Type B pancreatic cell (in vitro differentiated cells): ENCODE measurements around the gene CDH12. TPM values are rescaled to one million over a fixed set of nuclear protein-coding genes. Genes with fewer than 3 reads are reported as not detected.

Experiments
- DNase-seq: peaks from one replicate; pipeline ENCODE4 v3.0.0; 2021; ENCODE audit warnings: mixed read lengths; ENCODE audit not compliant: unreplicated experiment; ENCODE audit errors: extremely low spot score
- H3K27ac Mint-ChIP-seq: 2 replicates; pipeline ENCODE4 v1.8.0; 2021; ENCODE audit warnings: mild to moderate bottlenecking, mixed read lengths
- H3K27me3 Mint-ChIP-seq: 2 replicates; pipeline ENCODE4 v1.8.0; 2021; ENCODE audit warnings: mixed read lengths
- H3K36me3 Mint-ChIP-seq: 2 replicates; pipeline ENCODE4 v1.8.0; 2021; ENCODE audit warnings: mixed read lengths
- H3K4me1 Mint-ChIP-seq: one replicate; pipeline ENCODE4 v1.8.0; 2021; ENCODE audit warnings: mixed read lengths; ENCODE audit not compliant: unreplicated experiment
- H3K4me3 Mint-ChIP-seq: 2 replicates; pipeline ENCODE4 v1.8.0; 2021; ENCODE audit warnings: mild to moderate bottlenecking, mixed read lengths
- H3K9me3 Mint-ChIP-seq: 2 replicates; pipeline ENCODE4 v1.8.0; 2021; ENCODE audit warnings: mixed read lengths
- total RNA-seq: library from RNA; stranded (reverse); gene quantifications from 2 replicates; pipeline ENCODE4 v1.2.1, GENCODE V29; 2021; ENCODE audit warnings: low replicate concordance
- TF ChIP-seq, protein P1 (sequence below): fragments of 200-600 bp; sonication (generic); conservative IDR thresholded peaks from 2 replicates; pipeline ENCODE4 v1.5.0; 2021; ENCODE audit warnings: antibody characterized with exemption, mild to moderate bottlenecking

Gene CDH12
- total RNA-seq, 1 donor from 2014 or later = 10.2 TPM

DNA sequence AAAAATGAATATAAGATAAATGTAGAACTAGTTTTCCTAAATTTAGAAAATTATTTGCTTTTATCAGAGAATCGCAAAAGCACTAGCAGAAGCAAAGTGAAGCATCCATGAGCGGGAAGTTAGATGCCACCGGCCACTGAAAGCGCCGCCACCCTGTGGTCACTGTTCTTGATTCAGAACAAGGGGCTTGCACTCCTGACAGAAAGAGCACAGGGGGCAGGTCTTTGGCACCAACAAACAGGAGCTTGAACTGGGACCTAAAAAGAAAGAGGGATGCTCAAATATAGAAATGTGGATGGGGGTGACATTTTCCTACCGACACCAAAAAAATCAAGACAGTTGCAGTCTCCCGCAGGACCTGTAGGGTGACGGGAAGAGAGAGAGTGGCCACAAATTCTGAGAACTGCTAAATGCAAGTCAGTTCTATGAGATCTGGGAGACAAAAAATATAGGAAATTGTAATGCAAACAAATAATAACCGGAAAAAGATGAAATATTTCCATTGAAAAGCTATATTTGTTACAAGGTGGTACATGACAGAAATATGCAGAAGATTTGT, 144.3 kb downstream of the CDH12 start:
- no peaks in the 10 kb centered on the region for H3K4me1 Mint-ChIP-seq
- no peak for DNase-seq

DNA sequence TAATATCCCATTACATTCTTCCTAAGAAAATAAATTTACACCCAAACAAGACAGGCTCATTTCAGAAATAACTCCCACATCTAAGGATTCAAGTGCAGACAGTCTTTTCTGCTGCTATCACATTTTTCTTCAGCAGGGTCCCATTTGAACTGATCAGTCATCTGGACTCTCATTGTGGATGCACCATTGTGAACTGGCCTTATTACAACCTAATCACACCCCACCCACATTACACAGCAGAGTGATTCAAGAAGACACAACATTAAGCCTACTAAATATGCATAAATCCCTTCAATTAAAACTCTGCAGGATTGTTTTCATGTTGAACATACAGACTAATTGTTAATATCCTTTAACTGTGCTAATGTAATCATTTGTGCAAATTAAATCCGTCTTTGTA, 146.2 kb downstream of the CDH12 start:
- H3K9me3 Mint-ChIP-seq = no peaks in the 10 kb centered on the region
- no peak overlapping the region for H3K27ac Mint-ChIP-seq
- TF ChIP-seq, protein P1, sequence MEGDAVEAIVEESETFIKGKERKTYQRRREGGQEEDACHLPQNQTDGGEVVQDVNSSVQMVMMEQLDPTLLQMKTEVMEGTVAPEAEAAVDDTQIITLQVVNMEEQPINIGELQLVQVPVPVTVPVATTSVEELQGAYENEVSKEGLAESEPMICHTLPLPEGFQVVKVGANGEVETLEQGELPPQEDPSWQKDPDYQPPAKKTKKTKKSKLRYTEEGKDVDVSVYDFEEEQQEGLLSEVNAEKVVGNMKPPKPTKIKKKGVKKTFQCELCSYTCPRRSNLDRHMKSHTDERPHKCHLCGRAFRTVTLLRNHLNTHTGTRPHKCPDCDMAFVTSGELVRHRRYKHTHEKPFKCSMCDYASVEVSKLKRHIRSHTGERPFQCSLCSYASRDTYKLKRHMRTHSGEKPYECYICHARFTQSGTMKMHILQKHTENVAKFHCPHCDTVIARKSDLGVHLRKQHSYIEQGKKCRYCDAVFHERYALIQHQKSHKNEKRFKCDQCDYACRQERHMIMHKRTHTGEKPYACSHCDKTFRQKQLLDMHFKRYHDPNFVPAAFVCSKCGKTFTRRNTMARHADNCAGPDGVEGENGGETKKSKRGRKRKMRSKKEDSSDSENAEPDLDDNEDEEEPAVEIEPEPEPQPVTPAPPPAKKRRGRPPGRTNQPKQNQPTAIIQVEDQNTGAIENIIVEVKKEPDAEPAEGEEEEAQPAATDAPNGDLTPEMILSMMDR = no peak
- no peak overlapping the region for H3K4me3 Mint-ChIP-seq
- H3K36me3 Mint-ChIP-seq = no peaks in the 10 kb centered on the region
- no peak for DNase-seq
- no peaks in the 10 kb centered on the region for H3K4me1 Mint-ChIP-seq
- H3K27me3 Mint-ChIP-seq = peaks cover 6% of the 10 kb centered on the region

More for the DNA sequence above, 144.3 kb downstream of the CDH12 start:
- Mint-ChIP-seq H3K36me3 (no peaks in the 10 kb centered on the region), H3K4me3 (no peak overlapping the region), H3K27ac (no peak overlapping the region), H3K9me3 (no peaks in the 10 kb centered on the region), H3K27me3 (peaks cover 6% of the 10 kb centered on the region)
- TF ChIP-seq, protein P1 = peak; percentile 64

DNA sequence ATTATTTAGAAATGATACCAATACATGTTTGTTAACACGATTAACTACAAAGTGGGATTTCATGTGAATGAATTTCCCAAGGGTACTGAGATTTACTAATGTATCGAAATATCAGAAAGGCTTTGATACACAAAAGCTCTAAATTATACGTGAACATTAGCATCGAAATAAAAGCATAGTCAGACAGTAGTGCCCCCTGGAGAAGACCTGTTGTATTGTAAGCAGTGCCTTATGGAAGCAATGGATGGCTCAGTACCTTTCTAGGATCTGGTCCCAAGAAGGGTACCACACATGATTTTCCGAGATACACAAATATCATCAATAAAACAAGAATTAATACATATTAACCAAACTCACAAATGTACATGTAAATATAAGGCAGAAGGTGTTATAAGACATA, 153.8 kb downstream of the CDH12 start:
- no peaks in the 10 kb centered on the region for H3K27me3 Mint-ChIP-seq
- TF ChIP-seq, protein P1 = no peak
- no peaks in the 10 kb centered on the region for H3K36me3 Mint-ChIP-seq
- no peak overlapping the region for H3K27ac Mint-ChIP-seq
- H3K4me3 Mint-ChIP-seq = no peak overlapping the region
- no peaks in the 10 kb centered on the region for H3K4me1 Mint-ChIP-seq
- no peak for DNase-seq
- peaks cover 4% of the 10 kb centered on the region for H3K9me3 Mint-ChIP-seq

DNA sequence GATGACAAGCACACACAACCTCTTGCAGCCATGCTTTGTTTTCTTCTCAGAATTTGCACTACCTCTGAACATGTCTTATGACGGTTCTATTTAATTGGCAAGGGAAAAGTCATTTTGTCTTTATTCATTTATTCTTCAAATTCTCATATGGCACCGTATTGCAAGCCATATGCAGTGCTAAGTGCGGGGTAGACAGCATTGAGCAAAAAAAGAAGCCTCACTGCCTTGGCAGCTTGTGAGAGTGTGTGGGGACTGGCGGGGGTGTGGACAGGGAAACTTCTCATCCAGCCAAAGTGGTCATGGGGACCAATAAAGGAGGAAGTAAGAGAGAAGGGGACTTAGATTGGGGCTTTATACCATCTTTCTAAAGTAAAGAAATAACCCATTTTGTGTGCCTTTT, 160.0 kb downstream of the CDH12 start:
- Mint-ChIP-seq H3K27me3 (no peaks in the 10 kb centered on the region), H3K4me3 (no peak overlapping the region), H3K4me1 (no peaks in the 10 kb centered on the region), H3K36me3 (no peaks in the 10 kb centered on the region), H3K9me3 (peaks cover 4% of the 10 kb centered on the region), H3K27ac (no peak overlapping the region)
- DNase-seq = no peak
- TF ChIP-seq, protein P1 = no peak

DNA sequence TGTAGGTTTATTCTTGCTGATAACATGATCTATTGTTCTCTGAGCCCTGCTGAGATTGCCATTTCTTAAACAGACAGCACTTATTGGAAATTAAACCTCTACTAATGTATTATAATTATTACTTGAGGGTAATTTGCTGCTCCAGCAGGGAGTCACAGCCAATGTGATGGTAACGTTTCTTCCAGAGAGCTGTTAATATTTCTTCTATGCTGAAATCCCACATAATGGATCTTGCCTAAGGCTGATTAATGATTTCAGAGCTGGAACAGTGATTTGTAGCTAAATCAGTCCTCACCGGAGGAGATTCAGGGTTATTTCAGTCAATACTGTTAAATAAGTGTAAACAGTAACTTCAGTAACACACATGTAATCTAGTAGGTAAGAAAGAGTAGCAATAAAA, 170.1 kb downstream of the CDH12 start:
- Mint-ChIP-seq H3K9me3 (no peaks in the 10 kb centered on the region), H3K4me3 (no peak overlapping the region), H3K27ac (no peak overlapping the region), H3K4me1 (peaks cover 6% of the 10 kb centered on the region), H3K27me3 (no peaks in the 10 kb centered on the region), H3K36me3 (no peaks in the 10 kb centered on the region)
- no peak for DNase-seq
- TF ChIP-seq, protein P1 = no peak

DNA sequence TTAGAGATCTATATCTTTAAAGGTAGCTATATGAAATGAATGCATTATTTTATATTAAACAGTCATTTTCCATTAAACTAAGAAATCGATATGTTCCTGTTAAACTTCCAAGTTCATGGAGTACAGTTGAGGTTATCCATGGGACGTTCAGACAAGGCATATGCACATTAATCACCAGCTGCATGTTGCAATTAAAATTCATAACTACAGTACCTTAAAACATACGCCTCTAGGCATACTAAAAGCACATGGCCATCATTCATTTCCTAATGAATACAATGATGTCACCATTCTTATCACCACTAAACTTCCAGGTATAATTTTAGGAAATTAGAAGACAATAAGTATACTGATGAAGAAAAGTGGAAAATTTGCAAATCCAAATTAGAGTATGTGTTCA, 174.3 kb downstream of the CDH12 start:
- Mint-ChIP-seq H3K9me3 (no peaks in the 10 kb centered on the region), H3K27ac (no peak overlapping the region), H3K4me1 (peaks cover 6% of the 10 kb centered on the region), H3K27me3 (no peaks in the 10 kb centered on the region), H3K4me3 (no peak overlapping the region), H3K36me3 (no peaks in the 10 kb centered on the region)
- DNase-seq = no peak
- TF ChIP-seq, protein P1 = no peak
